CMK (cell line): ENCODE data around the gene APMAP.

Experiments used
- DNase-seq: peaks from one replicate; pipeline ENCODE4 v3.0.0-alpha.2; 2010; ENCODE audit warnings: low read depth

The APMAP gene

DNA sequence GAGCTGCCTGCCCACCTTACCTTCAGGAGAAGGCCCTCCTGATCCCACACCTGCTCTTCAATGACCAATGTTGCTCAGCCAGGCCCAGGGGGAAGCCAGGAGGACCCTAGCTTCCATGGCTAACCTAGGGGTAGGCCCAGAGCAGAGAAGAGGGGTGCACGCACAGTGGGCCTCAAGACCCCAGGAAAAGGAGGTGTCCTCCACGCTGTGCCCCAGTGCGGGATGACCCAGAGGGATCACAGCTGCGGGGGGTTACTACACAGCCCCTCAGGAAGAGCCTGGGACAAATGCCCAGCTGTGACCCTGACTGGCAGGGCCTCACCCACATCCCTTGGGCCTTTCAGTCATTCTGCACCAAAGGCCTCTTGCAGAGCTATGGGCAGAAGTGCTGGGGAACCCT lies 31.6 kb upstream of the APMAP start:
- no peak for DNase-seq

DNA sequence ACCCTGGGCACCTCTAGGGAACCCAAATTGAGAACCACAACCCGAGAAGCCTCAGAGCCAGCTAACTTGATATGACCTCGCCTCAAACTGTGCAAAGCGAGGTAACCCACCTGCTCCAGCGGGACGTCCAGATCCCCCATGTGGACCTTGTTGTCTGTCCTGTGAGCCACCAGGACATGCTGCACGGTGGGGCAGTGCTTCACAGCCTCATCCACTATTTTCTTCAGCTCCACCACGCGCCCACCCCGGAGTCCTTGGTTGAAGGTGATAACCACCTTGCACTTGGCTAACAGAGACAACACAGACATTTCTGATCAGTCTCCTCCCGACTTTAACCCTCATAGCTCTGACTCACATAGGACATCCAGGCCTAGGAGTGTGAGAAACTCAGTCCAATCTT lies 30.8 kb upstream of the APMAP start:
- DNase-seq: no peak

DNA sequence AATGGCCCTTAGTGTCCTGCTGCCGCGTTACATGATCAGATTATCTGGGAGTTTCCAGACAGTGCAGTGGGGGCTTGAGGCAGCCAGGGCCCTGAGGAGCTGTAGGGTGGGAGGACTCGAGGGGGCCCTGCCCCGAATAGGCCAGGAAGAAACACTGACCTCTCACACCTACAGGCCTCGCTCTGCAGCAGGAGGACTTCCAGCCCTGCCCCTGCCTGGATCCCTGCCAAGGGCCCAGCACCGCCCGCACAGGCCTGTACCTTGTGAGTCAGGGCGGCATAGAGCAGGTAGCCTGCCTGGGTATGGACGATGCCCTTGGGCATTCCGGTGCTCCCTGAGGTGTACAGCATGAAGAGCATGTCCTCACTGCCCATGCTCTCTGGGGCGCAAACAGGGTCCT lies 30.1 kb upstream of the APMAP start:
- no peak for DNase-seq

DNA sequence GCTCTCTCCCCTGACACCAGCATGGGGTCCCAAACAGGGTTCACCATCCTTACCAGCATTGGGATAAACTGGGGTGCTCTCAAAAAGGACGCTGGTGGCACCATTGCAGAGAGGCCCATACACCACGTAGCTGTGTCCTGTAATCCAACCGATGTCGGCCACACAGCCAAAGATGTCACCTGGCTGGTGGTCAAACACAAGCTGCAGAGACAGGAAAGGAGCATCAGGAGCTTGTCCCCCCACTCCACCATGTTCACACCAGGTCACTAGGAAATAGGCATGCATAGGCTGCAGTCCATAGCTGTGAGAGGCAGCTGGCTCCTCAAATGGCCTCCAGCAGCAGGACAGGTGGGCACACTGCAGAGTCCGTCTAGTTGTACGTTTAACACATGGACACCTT lies 28.8 kb upstream of the APMAP start:
- DNase-seq: no peak

DNA sequence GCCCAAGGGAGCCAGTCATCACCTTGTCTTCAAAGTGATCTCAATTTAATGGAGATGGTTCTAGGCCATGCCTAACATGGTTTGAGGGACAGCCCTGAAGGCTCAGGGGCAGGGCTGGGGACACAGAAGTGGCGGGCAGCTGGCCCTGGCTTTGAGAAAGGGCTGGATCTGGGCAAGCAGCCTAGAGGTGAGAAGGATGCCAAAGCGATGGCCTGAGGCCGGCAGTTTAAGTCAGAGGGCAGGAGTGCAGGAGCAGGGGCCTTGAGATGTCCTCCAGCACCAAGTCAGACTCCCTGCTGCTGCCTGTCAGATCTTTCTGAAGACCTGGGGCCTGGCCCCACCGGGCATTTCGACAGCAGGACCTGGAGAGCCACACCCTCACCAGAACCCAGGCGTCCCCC lies 28.4 kb upstream of the APMAP start:
- no peak for DNase-seq

DNA sequence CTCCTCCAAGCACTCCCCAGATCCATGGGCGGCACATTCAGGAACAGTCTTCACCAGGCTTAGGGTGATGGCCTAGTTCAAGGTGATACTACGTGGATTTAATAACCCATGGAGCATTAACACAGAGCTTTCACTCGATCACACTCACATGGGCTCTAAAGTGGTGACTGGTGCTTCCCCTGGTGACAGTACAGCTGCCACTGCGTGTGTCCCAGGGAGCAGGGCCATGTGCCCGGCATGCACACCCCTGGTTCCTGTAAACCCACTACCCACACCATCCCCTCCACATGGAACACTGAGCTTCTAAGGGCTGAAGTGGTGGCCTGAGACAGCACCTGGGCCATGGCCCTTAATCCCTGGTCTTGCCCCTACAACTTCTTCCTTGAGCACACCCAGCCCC lies 27.8 kb upstream of the APMAP start:
- no peak for DNase-seq

DNA sequence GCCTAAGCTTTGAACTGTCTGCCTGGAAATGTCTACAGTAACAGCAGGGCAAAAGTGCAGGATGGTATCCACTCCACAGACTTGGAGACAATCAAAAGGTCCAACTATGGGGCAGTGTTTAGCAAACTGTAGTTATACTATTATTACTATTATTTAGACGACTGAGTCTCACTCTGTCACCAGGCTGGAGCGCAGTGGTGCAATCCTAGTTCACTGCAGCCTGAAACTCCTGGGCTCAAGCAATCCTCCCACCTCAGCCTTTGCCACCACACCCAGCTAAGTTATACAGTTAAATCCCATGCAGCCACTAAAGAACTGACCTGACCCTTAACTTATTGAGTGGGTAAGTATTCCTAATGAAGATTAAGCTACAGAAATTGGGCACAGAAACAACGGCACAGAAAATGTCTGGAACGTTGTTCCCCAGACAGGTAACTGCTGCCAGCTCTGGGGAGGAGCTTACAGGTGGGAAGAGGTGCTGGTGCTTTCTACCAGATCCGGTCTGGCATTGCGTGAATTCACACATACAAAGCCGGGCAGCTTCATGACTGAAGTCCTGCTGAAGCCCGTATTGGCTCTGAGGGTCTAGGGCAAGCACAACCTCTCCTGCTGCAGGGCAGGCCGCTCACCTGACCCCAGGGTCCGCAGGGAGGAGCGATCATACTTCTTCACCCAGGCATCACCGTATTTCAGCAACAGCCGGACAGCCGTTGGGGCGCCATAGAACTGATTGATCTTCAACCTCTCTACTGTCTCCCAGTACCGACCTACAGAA lies 27.0 kb upstream of the APMAP start:
- DNase-seq: no peak

DNA sequence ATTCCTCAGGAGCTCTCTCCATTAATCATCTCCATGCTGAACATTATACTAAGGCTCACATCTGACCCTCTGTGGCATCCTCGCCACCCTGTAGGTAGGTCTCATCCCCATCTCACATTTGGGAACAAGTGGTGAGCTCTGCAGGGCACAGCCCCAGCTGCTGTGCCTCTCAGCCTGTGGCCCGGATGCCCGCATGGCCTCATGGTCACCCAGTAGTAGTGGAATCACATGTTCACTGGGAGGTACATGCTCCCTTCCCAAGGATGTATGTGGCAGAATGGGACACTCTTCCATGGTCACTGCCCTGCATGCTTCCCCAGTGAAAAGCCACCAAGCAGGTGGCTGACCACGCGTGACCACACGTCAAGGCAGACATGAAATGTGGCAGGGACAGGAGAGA lies 26.3 kb upstream of the APMAP start:
- no peak for DNase-seq

DNA sequence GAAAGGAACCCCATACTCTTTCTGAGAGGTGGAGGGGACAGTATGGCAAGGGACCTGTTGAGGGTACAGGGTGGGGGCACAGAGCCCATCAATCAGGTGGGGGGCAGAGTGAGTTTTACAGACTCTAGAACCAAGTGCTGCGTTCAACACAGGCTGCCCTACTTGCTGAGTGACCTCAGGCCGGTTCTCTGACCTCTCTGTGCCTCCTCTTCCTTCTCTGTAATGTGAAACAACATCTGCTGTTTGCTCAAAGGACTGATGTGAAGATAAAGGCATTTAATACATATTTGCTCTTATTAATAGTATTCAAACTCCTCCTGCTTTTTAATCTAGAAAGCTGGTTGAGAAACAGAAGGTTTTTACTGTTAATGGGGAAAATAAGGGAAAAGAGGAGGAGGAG lies 25.9 kb upstream of the APMAP start:
- no peak for DNase-seq

DNA sequence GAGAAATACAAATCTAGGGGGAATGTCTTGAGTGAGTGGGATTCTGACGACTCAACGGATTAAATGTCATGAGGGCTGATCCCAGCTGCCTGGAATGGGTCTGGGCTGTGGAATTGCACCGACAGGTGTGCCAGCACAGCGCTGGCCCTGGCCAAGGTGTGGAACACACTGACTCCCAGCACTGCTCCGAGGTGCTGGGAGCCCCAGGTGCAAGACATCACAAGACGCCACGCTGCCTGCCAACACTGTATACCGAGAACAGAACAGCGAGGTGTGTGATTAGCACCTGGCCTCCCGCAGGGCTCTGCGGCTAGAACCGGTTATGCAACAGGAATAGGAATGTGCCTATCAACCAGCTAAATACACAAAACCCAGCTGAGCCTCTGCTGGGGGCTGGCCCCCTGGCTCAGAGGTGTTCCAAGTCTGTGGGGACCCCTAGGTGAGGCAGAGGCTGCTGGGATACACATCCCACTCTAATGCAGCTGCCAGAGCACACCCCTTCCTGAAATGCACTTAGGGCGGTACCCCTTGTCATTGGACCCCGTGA lies 24.8 kb upstream of the APMAP start:
- DNase-seq: no peak

DNA sequence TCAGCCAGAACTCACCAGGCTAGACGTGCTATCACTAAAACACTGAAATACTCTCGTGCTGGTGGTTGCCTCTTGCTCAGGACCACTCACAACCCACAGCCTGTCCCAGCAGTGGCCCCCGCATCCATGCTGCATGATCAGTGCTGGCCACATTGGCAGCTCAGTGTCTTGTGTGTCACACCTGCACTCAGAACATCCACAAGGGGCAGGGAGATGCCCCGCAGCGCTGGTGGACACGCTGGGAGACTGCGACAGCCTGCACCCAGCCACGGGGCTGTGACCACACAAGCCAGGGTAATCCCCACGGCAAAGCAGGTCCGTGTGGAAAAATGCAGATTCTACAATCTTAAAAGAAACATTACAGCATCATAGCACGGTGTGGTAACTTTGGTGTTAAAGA lies 23.9 kb upstream of the APMAP start:
- DNase-seq: no peak

DNA sequence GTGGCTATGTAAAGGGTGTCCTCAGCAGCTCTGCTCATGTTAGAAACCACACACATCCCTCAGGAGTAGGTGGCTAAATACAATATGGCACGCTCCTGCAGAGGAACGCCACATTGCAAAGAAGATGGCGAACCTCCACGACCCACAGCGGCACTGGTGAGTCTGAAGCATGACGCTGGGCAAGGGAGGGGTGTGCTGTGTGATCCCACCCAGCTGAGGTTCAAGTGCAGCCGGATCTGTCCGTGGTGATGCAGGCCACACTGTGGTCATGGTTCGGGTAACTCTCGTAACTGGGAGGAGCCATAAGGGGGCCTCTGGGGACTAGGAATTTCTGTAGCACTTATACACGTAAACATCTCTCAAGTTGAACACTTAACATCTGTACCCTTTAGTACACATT lies 23.4 kb upstream of the APMAP start:
- DNase-seq: no peak

DNA sequence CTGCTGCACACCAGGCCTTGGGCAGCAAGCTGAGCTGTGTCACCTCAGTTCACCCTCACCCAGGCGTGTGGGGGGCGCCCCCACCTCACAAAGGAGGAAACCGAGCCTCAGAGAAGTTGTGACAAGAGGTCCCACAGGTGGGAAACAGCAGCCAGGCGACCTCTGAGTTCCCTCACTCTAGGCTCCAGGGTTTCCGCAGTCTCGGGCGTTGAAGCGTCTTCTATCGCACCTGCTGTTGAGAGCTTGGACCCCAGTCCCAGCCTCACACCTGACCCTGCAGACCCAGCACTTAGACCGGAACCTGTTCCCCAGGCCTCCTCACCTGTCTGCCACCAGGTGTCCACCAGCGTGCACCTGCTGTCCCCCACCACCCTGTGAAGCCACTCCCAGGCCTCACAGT lies 22.3 kb upstream of the APMAP start:
- no peak for DNase-seq

DNA sequence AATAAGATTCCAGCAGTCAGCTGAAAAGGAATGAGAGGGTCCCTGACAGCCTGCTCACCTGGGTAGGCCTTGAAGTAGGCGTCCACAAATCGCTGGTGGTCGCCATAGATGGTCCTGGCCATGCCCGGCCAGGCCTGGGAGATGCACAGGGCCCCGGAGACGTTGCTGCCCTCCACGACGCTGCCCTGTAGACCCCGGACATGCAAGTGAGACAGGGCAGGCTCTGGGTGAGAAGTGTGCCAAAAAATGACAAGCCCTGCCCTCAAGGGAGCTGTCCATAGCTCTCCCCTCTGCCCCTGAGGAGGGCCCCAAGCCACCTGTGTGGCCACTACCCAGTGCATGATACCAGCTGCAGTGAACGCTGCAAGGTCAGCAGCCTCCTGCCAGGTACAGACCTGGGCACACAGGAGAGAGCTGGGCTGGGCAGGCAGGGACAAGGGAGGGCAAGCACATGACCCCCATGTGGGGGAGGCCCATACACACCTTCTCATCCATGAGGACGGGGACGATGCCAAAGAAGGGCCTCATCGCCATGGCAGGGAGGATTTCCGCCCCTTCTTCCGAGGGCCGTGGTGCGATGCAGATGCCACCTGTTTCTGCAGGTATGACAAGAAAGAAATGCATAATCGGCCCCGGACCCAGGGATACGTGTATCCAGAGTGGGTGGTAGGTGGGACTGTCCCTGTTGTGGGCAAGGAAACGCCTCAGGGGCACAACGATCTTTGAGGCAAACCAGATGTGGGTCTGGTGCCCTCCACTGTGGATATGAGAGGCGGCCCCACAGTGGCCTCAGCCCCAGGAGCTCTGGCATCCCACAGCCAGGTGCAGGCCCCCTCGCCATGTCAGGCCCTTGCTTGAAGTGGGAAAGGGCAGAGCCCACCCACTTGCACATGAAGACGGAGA lies 21.2 kb upstream of the APMAP start:
- no peak for DNase-seq

DNA sequence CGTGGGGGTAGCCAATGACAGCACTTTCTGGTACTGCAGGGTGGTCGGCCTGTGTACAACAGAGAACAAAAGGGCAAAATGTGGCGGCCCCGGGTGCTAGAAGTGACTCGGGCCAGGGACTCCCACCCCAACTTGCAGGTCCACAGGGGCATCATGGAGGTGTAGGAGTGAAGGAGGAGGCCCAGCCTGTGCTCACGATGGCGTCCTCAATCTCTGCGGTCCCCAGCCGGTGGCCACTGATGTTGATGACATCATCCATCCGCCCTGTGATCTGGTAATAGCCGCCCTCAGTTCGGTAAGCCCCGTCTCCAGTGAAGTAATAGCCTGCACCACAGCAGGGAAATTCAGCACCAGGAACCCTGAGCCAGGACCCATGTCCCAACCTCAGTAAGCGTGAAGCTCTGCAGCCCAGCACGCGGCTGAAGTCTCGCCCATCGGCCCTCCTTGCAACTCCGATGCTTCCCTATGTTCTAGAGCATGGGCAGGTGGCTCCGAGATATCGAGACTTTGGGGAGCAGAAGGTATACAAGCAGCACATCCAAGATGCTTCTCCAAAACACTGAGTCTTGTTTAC lies 20.2 kb upstream of the APMAP start:
- no peak for DNase-seq

DNA sequence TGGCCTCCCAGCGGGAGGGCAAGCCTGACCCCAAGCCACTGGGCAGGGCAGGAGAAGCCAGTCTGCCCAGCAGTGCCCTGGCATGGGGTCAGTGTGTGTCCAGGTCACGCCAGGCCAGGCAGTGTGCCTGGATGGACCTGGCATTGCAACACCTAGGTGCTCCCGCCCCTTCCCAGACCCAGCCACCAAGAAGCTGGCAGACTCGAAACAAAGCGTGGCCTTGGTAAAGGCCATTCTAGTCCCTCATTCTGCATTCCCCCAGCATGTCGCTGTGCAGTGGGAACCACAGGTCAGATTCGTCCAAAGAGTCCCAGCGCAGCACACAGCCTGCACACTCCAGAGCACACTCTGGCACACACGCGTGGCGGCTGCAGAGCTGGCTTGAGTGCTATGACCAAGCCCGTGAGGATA lies 19.3 kb upstream of the APMAP start:
- DNase-seq: no peak

DNA sequence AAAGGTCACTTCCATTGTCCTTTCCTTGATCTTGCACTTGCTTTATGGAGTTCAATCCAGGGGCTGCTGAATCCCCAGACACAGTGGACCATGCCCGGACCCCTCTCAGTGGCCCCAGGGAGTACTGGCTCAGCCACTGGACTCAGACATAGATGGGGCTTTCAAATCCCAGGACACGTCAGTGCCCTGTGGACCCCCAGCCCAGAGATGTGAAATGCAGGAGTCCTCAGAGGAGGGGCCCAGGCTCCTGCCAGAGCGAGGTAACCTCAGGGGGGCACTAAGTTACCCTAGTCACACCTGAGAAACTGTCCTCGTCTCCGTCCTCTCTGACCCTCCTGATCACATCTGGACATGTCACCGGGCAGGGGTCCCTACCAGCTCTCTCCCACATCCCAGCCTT lies 18.7 kb upstream of the APMAP start:
- DNase-seq: no peak

DNA sequence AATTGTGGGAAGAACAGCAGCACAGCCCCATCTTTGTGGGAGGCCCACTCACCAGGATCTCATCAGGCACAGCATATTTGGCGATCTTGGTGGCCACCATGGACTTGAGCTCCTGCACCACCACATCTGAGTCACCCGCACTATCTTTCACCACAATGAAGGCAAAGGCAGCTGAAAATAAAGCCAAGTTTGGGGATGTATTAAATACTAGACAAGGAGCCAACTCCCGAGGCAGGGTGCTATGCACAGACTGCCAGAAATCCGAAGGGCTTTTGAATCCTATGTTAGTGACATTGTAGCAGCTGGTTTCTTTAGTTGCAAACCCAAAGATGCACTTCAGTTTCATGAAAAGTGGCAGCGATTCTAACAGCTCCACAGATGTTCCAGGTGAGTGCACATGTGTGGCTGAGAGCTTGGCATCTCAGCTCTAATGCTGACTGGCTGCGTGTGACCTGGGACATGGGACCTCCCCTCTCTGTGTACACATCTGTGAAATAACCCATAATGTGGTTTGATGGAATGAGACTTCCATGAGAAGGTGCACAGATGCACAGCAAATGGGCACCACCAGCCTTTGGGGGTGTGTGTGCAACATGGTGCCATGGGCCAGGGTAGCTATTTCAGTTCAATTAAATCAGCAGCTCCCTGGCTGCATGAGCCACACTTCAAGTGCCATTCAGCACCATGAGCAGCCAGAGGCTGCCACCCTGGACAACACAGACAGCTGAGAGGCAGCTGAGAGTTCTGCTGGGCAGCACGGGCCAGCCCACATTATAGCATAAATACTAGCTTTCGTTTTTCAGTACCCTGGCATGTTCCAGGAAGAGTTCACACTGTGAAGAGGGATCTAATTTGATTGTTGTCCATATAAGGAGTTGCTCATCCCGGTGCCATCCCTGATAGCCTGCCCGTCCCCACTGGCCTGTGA lies 16.9 kb upstream of the APMAP start:
- DNase-seq: no peak

DNA sequence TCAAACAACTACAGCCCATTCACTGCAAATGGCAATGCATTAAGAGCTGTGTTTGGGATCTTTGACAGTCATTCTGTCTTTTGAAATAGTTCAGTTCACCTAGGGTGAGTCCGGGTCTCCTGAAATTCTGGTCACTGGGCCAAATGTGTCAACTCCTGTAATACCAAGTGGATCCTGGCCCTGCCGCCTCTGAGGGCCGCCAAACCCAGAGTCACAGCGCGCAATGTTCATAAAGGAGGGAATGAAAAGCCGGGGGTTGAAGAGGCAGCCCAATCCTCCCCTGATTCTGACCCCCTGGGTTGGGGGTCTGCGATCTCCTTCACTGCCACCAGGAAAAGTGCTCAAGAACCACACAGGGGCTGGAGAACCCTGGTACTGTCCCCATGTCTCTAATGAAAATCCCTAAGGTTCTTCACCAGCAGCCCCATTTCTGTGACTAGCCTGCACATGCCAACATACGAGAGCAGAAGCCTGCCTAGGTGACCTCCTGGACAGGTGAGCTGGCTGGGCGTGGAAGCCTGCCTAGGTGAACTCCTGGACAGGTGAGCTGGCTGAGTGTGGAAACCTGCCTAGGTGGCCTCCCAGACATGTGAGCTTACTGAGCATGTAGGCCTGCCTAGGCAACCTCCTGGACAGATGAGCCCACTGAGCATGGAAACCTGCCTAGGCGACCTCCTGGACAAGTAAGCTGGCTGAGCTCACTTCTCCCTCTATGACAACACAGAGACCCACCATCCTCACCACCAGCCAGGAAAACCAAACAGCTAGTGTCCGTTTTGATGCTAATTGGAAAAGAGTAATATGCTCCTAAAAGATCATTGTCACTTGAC lies 16.1 kb upstream of the APMAP start:
- no peak for DNase-seq

DNA sequence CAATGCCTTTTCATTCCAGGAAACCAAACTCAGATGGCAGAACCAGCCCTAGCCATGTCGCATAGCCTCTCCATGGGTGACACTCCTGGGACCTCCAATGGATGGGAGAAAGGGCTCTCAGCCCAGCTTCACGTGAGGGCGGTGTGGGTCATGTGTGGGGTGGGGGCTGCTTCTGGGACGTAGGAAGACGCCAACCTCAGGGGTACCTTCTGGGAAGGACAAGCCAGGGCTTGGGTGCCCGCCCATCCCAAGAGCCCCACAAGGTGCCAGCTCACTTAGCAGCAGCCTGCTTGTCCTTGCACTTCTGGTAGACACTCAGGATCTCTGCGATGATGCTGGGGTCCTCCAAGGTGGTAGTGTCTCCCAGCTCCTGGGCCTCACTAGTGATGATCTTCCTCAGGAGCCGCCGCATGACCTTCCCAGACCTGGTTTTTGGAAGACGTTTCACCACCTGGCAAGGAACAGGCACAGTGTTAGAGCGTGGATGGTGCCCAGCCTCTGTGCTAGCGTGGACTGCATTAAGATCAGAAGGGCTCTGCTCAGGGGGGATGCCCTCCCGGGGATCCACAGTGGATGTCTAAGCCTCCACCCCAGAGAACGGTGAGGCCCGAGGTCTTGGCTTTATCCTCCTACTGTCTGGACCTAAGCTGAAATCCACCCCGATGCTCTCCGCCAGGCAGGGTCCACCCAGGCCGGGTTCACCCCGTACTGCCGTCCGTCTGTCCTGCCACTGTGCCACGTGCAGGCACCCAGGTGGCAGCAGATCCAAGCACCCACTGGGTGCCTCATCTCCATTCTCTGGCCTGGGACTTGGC lies 15.1 kb upstream of the APMAP start:
- no peak for DNase-seq
